Lower leg skin (tissue), 3 donors: ENCODE data around the gene OMP.

ENCODE experiments used
- CTCF ChIP-seq, 3 donors: fragments of 450-650 bp; IDR thresholded peaks; one replicate each; pipeline ENCODE4 v1.5.1; 2016; ENCODE audit warnings: antibody characterized with exemption in 3 of 3, mild to moderate bottlenecking in 3 of 3, moderate library complexity in 2 of 3
- POLR2A ChIP-seq, 2 donors: fragments of 450-650 bp; IDR thresholded peaks; one replicate each; pipeline ENCODE4 v1.6.1; 2016 to 2017; ENCODE audit warnings: antibody characterized with exemption in 2 of 2, mild to moderate bottlenecking in 1 of 2, moderate library complexity in 1 of 2

- TF ChIP-seq CTCF (IDR thresholded peaks at IDR 0.05) (no peak), POLR2A (IDR thresholded peaks at IDR 0.05) (no peak)
These were observed 23.1 kb downstream of the OMP start for GRCh38 chr11:77125695-77126094.
